NCI-H345 treated with DMSO at 0.1 percent for 48 hours (cell line): ENCODE data around the gene LRP1B.

Experiments
- DNase-seq: peaks from one replicate; lab custom pipeline; 2025; ENCODE audit not compliant: unreplicated experiment; lab: John Stamatoyannopoulos, UW

LRP1B gene

DNA sequence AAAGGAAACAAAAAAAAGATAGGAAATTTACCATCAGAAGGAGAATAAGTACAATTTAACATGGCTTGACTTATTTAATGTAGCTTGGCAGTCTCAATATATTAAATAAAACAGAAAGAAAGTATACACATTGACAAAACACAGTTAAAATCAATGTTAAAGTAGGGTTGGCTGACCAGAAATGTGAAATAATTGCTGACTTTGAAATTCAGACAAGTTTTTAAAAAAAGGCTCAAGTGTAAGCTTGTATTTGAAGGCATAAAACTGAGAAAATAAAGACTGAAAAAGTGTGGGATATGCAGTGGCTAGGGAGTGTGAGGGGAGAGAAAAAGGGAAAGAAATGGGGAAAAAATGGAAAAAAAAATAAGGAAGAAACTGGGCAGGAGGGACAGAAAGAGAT, 665.8 kb downstream of the LRP1B start:
- DNase-seq, result no peak

GRCh38 chr2:141458351-141458750, 672.5 kb downstream of the LRP1B start:
- DNase-seq, result no peak

DNA sequence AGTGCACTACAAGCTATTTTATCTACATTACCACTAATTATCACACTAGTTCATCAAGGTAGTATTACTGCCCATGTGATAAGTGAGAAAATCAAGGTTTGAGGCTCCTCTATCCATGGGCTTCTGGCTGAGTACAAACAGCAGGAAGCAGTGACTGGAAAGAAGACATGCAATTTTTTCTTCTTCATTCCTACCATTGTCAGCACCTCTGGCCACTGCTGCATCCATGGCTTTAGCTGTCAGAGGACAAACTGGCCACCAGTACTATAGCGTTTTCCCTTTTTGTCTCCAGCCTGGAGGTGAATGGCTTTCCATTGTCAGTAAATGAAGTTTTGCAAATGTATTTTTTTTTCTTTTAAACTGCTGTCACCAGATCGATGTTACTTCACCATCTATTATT, 674.9 kb downstream of the LRP1B start:
- DNase-seq, result no peak

DNA sequence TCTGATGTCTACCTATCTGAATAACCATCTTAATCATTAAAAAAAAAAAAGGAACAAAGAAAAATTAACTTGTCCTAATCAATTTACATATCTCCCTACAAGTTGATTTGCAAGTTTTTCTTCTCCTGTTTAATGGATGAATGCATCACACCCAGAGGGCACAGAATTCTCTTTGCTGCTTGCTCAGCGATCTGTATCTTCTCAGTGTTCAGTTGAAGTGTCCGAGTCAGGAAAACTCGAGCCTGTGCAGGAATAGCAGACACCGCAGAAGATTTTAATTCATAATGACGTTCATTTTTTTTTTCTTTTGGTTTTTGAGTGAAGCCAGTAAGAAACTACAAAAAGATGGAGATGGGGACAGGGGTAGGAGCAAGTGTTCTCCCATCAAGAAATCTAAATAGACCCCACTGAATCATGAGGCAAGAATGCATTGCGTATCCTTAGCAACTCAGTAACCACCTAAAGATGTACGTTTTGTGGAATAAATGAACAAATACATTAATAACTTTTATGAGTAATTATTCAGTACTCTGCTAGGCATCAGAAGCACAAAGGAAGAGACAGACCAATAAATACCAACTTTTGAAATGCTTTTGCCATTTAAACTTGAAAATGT, 675.5 kb downstream of the LRP1B start:
- DNase-seq, result no peak

DNA sequence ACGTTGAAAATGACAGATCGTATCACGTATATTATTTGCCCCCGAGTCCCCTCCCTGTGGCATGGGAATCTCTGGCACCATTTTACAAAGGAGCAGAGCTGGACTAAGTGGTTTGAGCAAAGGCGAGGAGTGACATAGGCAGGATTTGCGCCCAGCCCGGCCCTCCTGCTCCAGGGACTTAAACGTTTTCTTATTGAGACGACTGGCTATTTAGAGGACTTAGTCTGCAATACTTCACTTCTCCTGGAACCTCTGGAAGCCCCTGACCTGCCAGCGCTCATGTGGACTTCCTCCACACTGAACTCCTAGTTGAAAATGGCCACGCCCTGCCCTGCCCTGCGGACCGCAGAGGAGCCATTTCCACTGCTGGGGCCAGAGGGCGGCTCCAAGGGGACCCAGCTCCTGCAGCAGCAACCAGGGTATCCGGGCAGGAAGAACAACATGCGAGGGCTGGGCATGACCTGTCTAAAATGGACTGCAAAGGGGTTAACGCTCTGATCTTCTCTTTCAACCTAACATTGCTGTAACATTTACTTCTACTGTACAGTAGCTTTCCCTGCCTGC, 690.7 kb downstream of the LRP1B start:
- DNase-seq, result no peak

- DNase-seq, result no peak
Measured at GRCh38 chr2:141439524-141439923, 691.3 kb downstream of the LRP1B start.

GRCh38 chr2:141438536-141438935, 692.3 kb downstream of the LRP1B start:
- no peak for DNase-seq

DNA sequence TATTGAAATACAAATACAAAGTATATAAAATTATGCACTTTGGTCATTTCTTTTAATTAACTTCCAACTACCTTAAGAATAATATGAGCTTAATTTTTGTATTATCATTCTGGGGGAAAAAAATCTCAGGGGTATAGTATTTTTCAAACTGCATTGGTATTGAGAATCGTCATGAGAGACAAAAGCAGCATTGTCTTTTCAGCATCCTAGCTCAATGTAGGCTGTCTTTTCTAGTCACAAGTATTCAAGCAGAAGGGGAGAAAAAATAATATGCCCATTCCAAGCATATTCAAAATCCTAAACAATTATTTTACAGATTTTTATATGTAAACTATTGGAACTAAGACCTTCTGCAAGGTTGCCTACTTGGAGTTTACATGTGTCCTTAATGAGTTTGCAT, 693.3 kb downstream of the LRP1B start:
- no peak for DNase-seq

GRCh38 chr2:141423124-141423523, 707.7 kb downstream of the LRP1B start:
- DNase-seq, result no peak

- DNase-seq, result no peak
Measured at GRCh38 chr2:141417246-141417797, 713.5 kb downstream of the LRP1B start.

- no peak for DNase-seq
Measured at GRCh38 chr2:141411419-141411818, 719.4 kb downstream of the LRP1B start.

DNA sequence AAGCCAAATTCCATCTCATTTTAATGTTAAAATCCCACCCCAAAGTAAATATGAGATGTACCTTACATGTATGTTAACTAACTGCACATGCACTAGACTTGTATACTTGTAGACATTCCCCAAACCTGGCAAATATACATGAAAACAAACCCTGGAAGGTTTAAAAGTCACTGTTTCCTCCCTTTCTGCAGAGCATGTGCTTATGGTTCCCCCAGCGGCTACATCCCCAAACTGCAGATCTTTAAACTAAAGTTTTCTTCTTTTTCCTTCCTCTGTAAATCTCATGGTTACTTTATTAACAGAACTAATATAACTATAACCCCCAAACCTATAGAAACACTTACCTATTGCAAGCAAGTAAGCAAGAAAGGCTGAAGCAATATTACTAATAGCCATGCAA, 731.5 kb downstream of the LRP1B start:
- no peak for DNase-seq

GRCh38 chr2:141393214-141393545, 737.6 kb downstream of the LRP1B start:
- no peak for DNase-seq

- no peak for DNase-seq
Measured at GRCh38 chr2:141392517-141393213, 738.2 kb downstream of the LRP1B start.

GRCh38 chr2:141386168-141386567, 744.6 kb downstream of the LRP1B start:
- no peak for DNase-seq

DNA sequence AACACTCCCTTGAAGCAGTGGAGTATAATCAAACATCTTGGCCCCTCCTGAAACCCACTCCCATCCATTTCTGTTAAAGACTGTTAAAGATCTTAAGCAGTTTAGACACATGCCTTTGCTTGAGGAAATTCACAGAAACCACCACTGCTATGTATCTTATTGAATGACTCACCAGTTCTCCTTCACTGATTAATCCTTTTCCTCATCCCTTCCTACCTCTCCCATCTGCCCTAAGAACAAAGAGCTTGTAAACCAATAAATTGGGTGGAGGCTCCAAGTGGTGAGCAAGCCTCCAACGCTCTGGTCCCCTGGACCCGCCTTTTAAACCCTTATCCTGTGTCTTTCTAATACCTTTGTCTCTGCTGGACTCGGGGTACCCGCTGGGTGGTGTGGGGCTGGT, 746.1 kb downstream of the LRP1B start:
- no peak for DNase-seq

DNA sequence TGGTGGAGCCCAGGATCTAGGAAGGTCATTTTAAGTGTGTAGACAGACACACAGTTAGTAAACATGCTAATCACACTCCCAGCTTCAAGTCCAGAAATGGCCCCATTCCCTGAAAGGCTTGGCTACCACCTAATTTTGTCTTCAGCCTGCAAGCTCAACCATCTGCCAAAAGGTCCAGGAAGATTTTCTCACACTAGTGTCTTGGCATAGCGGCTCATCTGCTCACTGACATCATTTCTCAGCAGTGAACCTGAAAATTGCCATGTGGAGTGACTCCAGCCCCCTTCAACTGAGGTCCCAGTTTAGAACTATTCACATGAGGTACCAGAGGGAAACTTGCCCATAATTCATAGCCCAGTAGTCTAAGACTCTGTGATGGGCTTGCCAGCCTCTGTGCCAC, 748.9 kb downstream of the LRP1B start:
- DNase-seq, result no peak

- DNase-seq, result no peak
Measured at GRCh38 chr2:141380008-141380979, 750.5 kb downstream of the LRP1B start.

DNA sequence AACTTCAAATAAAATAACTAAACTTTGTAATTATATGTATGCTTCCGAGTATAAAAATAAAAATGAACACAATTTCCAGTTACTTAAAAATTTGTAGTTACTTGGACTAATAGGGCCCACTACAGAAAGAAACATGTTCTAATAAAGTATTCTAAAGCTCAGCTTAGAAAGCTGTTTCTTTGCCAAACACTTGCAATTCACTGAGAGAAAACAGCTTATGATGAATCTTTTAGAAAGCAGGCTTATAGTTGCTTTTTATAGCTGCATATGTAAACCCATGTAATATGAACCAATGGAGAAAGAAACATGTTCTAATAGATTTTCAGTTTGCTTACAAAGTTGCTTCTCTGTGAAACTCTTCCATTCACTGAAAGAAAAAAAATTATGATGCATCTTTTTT, 766.0 kb downstream of the LRP1B start:
- DNase-seq, result no peak

DNA sequence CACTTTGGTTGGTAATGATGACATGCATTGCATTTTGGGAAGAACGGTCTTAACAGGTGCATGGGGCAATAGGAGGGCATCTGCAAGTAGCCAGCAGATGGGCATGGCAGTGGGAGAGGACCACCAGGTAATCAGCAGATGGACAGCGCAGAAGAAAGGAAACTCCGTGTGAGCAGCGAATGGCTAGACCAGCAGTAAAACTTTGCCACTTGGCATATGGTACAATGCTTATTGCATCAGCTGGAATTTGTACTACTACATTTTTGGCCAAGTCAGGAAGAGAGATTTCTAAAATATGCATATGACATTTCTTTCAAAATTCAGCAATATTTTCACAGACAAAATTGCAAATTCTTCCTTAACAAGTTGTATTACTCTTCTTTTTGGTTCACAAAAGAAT, 768.5 kb downstream of the LRP1B start:
- DNase-seq, result no peak

- DNase-seq, result no peak
Measured at GRCh38 chr2:141348481-141348880, 782.3 kb downstream of the LRP1B start.
